ENCODE measurements around the gene EHMT1. TPM values are rescaled to one million over a fixed set of nuclear protein-coding genes. Genes with fewer than 3 reads are reported as not detected.
A peak's percentile ranks its signal among the peaks of the same experiment; 100 is the strongest.

EHMT1 gene
- polyA plus RNA-seq, 5 donors, result 64.9 to 91.2 (median 73.8) TPM

DNA sequence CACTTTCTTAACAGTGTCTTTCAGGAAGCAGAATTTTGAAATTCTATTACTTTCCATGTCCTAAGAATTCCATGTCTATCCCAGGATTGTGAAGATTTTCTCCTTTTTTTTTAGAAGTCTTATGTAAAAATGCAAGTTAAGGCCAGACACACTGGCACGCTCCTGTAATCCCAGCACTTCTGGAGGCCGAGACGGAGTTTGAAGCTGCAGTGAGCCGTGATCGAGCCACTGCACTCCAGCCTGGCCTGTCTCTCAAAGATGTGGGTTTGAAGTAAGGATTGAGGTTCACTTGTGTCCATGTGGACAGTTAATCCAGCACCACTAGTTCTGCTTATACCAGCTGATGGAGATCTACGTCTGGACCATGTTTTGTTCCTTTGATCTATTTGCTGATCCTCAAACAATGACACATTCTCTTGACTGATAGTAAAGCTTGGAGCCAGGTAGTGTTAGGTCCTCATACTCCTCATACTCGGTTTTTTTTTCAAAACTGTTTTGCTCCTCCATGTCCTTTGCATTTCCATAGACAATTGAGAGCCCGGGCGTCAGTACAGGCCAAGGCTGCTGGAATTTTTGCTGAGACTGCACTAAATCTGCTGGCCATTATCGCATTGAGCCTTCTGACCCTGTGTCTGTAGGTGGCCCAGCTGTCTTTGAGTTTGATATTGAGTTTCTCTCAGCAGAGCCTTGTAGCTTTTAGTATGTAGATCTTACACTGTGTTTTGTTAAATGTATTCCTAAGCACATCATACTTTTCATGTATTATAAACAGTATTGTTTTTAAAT, 205.4 kb downstream of the EHMT1 start:
- DNase-seq, result no peak

DNA sequence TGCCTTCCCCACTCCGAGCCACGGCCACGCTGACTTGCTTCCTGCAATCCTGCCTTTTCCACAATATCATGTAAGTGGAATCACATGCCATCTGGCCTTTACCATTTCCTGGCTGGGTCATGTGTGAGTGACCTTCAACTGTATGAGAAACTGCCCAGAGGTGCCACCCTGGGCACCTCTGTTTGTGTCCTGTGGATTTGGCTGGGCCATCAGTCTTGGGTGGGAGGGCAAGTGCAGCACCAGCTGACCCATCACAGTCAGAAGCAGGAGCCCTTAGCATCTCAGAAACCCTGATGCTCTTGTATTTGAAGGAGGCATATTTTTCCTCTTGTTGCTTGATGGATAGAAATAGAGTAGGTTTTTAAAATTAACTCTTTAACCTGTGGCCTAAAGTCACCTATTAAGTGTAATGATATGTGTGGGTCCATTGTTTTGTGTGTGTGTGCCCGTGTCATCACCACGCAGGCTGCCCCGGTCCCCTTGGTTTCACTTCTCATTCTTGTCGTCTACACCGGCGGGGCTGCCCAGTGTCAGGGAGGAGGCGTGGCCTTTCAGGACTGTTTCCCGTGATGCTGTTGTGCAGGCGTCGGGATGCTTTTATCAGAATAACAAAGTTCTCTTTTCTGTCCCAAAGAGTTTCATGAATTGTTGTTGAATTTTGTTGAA, 206.7 kb downstream of the EHMT1 start:
- DNase-seq, result no peak

DNA sequence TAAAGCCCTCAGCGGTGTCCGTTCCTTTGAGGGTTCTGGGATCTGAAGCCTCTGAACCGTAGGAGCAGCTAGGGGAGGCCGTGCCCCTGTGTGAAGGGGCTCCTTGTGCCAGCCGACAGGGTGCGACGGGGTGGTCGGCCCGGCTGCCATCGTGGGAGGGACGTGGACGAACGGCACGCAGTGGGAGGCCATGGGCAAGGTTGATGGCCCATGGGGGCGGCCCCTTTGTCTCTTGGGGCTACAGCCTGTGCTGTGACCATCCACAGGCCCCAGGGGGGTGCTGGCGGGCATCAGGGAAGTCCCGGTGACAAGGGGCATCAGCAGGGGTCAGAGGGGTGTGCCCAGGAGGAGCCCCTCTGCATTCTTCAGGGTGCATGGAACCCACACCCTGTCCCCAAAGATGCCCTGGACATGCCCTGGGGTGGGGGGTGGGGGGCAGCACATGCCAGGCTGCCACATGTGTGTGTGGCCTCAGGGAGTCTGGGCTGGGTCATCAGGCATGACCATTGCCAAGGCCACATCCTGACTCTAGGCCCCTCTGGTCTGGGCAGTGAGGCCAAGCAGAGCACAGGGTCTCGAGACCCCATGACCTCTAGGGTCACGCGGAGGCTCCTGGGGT, 209.2 kb downstream of the EHMT1 start:
- DNase-seq, result no peak

DNA sequence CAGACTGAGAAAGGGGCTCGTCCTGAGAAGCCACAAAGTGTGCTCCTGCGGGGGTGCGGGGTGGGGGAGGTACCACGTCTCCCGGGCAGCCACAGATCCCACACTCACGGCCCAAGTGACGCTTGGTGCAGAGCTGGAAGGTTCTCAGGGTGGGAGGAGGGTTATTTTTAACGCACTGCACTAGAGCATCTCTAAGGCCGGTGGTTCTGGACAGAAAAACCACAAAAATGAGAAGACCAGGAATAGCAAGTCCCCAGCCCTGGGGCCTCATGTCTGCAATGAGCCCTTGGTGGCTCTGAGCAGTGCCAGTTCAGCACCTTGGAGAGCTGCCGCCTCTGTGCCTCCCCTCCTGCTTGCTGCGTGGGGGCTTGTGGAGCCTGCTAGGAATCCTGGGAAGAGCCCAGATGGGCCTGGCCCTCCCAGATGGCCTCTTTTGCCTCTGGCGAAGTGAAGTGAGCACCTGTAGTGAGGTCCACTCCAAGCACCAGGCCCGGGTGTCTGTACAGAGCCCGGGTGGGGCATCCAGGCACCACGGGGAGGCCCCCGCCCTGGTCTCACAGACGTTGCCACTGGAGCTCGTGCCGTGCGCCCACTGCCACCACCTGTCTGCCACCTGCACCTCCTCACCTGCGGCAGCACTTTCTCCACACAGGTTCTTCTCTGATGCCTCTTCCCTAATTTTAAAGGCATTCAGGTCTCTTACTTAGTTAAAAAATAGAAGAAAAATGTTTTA, 209.9 kb downstream of the EHMT1 start:
- peak; percentile 8 to 21 for DNase-seq

DNA sequence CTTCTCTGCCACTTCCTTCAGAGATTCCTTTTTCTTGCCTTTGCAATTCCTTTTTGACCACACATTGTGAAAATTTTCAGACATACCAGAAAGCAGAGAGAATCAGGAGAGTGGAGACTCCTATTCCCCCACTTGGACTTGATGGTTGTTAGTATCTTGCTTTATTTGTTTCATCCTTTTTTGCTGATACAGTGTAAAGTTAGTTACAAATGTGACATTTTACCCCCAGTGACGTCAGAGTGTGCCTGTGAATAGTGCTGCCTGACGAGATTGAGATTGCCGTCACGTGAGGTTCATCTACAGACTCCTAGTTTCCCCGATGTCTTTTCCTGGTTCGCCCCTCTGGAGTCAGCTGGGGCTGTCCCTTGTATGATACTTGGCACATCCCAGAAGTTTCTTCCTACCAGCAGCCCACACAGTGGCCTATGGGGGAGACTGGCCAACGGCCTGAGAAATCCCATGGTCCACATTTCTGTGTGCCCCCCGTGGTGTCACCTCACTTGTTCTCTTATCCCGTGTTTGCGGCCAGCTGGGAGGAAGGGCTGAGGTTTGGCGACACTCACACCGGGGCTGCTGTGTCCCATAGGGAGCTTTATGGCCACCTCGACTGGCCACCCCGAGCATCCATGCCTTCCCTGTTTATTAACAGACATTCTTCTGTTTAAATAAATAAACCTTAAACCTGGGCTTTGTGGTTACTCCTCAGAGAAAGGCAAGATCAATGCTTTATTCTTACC, 210.6 kb downstream of the EHMT1 start:
- DNase-seq, result no peak

DNA sequence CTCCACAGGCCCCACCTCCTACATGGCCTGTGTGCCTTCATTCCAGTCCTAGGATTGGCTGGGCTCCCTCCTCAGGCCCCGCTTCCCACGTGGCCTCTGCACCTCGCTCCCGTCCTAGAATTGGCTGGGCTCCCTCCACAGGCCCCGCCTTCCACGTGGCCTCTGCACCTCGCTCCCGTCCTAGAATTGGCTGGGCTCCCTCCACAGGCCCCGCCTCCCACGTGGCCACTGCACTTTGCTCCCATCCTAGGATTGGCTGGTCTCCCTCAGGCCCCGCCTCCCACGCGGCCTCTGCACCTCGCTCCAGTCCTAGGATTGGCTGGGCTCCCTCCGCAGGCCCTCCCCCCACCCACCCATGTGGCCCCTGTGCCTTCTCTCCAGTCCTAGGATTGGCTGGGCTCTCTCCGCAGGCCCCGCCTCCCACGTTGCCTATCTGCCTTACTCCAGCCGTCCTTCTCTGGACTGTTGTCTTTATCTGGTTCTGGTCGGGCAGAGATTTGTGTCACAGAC, 213.4 kb downstream of the EHMT1 start:
- no peak for DNase-seq

DNA sequence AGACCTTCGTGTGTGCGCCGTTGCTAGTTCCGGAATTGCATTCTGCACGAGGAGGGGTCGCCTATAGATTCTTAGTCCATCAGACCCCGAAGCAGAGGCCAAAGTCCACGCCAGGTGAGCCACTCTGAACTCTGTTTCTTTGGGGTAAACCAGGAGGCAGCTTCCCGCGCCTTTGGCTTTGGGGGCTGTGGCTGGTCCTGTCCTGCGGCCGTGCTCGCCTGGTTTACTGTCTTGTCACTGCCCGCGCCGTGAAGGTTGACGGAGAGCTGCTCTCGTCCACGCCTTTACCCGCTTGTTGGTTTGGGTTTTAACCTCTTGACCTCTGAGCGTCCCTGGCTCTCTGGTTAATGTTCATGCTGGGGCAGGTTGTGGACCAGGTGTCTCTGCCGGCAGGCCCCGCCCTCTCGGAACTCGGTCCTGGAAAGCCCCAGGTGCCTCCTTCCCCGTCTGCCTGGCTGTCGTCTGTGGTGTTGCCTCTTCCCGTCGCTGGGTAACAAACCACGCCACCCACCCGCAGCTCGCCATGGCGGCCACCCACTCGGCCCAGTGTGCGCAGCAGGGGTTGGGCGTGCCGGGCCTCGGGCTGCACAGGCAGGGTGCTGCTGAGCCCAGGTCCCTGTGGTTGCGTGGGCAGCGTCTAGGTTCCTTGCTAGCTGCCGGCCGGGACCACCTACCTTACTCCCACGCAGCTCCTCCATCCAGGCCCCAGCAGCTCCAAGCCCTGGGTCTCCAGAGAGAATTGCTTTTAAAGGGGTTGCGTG, 214.2 kb downstream of the EHMT1 start:
- DNase-seq, result no peak

DNA sequence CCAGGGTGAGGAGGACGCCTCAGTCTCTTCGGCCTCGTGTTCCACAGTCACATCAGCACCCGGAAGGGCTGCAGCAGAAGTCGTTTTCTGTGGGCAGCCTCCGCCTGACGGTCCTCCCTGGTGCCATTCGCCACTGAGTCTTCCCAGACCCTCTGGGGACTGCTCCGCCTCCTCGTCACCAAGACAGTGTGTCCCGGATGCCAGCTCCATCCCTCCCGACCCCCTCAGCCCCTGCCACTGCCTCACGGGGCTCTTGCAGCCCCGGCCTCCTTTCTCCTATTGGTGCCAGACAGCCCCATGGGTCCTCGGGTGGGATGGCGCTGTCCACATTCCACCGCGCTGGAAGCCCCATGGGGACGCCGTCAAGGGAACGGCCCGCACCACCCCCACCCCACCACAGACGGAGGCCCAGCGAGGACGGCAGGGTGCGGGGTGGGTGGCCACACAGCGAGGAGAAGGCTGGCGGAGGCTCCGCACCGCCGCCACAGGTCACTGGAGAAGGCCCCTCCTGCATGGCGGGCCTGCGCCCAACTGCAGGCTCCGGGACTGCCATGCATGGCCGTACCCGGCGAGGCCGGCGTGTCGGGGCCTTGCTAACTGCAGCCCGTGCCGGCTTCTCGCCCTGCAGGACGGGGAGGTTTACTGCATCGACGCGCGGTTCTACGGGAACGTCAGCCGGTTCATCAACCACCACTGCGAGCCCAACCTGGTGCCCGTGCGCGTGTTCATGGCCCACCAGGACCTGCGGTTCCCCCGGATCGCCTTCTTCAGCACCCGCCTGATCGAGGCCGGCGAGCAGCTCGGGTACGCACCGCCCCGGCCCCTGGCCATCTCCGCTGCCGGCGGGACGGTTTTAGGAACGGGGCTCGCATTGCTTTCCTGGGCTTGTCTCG, 215.2 kb downstream of the EHMT1 start:
- DNase-seq, result no peak

DNA sequence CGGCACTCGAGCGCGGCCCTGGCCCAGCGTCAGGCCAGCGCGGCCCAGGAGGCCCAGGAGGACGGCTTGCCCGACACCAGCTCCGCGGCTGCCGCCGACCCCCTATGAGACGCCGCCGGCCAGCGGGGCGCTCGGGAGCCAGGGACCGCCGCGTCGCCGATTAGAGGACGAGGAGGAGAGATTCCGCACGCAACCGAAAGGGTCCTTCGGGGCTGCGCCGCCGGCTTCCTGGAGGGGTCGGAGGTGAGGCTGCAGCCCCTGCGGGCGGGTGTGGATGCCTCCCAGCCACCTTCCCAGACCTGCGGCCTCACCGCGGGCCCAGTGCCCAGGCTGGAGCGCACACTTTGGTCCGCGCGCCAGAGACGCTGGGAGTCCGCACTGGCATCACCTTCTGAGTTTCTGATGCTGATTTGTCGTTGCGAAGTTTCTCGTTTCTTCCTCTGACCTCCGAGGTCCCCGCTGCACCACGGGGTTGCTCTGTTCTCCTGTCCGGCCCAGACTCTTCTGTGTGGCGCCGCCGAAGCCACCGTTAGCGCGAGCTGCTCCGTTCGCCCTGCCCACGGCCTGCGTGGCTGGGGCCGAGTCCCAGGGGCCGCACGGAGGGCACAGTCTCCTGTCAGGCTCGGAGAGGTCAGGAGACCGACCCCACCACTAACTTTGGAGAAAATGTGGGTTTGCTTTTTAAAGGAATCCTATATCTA, 216.2 kb downstream of the EHMT1 start:
- no peak for DNase-seq

DNA sequence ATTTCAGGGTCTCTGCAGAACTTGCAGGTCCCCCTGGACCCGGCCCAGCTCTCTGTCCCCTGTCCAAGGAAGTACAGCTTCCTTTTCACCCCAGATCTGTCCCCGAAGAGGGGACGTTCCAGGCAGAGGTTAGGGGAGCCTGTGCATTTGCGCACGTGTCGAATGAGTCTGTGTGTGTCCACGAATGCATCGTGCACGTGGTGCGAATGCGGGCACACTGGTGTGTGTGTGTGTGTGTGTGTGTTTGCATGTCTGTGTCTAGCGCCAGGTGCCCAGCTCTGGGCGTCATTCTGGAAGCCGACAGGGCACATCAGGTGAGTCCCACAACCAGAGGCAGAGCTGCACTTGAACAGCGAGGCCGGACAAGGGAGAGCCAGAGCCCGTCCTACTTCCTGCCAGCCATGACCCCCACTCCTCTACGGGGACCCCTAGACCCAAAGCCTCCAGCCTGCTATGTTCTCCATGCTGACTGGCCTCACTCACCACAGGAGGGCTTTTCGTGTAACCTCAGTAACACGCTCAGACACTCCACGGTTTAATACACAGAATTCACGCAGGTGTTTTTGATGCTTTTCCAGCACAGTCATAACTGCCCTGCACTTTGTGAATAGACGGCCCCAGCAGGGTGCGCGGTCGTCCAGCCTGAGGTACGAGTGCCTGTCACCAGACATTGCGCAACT, 217.5 kb downstream of the EHMT1 start:
- DNase-seq, result no peak

DNA sequence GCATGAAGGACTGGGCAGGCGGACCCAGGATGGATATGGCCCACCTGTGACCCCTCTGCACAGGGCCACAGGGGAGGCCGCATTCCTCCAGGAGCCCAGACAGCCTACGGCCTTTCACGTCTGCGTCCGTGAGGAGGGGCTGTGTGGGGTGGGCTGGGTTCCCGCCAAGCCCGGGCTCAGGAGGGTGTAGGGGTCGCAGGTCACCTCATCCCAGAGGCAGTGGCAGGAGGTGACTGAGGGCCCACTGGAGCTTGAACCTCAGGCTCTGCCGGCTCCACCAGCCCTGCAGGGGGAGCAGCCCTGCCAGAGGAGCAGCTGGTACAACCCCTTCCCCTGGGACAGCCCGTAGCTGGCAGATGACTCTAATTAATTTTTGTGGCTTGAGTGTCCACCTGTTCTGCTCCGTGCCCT, 218.0 kb downstream of the EHMT1 start:
- no peak for DNase-seq

DNA sequence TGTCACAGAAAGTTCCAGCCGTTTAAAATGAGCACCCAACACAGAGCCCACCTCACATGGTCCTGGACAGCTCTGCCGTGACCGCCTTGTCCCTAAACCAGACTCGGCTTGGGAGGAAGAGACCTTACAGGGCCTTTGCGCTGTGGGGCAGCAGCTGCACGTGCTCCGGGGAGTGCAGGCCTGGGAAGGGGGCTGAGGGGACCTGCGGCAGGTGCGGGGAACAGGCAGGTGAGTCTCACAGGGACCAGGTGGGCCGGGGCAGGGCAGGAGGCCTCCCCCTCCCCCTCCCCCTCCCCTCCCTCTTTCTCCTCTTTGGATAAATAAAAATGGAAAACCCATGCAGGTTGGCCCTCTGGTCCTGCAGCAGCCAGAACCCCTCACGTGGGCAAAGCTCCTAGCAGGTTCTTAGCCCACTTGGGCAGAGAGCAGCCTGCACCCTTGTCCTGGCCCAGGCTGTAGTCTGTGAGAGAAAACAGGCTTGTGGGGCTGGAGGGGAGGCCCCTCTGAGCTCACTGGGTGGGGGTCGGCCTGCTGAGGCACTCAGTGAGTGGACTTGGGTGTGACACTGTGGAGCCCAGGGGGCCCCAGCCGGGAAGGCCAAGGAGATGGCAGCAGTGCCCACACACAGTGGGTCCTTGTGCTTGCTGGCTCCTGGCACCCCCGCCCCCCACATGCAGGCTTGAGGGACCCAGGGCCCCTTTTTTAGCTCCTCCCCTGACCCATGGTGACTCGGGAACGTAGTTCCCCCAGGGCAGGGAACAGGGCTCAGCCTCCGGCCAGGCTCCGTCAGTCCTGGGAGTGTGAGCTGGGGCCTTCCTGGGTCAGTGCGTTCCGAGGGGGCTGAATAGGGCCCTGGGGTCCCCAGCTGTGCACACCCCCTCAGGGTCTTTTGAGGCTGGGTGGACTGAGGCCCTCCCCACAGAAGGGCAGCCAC, 218.8 kb downstream of the EHMT1 start:
- DNase-seq, result no peak

DNA sequence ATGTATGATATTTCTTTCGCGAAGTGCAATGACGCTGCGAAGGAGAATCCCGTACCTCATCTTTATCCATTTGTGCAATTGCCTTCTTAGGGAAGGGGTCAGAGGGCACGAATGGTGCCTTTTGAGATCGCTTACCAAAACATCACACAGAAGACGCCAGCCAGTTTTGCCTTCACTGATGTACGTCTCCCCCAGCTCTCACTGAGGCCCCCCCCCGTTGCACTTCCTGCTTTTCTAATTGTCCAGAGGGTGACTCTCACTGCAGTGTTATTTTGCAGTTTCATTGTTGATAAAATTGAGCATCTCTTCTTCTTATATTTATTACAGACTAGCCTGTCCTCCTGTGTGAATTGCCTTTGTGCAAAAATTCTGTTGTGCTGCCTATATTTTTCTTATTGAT, 219.8 kb downstream of the EHMT1 start:
- no peak for DNase-seq

DNA sequence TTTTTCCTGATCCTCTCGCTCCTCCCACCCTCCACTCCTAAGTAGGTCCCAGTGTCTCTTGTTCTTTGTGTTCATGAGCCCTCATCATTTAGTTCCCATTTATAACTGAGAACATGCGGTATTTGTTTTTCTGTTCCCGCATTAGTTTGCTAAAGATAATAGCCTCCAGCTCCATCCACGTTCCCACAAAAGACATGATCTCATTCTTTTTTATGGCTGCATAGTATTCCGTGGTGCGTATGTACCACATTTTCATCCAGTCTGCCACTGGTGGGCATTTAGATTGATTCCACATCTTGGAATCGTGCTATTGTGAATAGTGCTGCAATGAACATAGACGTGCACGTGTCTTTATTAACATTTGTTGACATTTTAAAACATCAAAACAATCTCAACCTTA, 224.6 kb downstream of the EHMT1 start:
- no peak for DNase-seq

DNA sequence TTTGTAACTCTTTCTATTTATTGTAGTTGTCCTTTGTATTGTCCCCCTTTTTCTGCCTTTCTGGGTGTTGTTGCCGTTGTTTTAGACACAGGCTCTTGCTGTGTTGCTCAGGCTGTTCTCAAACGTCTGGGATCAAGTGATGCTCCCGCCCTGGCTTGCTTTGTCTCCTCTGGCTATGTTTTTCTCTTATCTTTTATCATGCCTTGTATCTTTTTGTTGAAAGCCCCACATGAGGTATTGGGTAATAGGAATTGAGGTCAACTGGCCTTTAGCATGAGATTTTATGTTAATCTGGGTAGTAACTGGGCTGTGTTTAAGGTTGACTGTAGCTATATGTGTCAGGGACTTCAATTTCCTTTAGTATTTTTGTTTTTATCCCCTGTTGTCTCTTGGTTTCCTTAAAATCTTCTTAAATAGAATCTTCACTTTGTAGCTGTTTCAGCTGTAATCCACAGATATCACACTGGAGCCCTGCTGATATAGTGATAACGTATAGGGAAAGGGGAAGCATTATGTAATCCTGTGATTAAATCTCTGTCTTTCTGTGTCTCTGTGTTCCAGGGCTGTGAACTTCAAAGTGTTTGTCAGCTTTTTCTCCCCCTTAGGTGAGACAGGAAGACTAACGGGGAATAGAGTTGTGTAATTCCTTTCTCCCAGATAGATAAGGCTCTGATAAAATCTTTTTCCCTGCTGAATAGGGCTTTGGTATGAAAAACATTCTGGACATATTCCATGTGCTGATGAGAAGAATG, 232.9 kb downstream of the EHMT1 start:
- no peak for DNase-seq

DNA sequence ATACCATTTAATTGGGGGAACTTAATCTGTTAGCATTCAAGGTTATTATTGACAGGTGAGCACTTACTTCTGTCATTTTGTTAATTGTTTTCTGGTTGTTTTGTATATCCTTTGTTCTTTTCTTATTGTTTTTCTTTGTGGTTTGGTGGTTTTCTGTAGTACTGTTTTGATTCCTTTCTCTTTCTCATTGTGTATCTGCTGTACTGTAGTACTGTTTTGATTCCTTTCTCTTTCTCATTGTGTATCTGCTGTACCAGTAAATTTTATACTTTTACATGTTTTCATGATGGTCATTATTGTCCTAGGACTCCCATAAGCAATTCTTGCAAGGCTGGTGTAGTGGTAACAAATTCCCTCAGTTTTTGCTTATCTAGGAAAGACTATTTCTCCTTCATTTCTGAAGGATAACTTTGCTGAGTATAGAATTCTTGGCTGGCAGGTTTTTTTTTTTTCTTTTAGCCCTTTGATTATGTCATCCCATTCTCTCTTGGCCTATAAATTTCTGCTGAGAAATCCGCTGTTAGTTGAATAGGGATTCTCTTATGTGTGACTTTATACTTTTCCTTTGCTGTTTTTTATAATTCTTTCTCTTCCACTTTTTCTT, 234.7 kb downstream of the EHMT1 start:
- no peak for DNase-seq

Data from right lung (tissue), 5 donors.